T-helper 1 cell (primary cell): ENCODE results near the gene WDR86.
A peak's percentile ranks its signal among the peaks of the same experiment; 100 is the strongest.

ENCODE experiments used
- DNase-seq, 5 donors: peaks; one replicate each; pipeline ENCODE4 v3.0.0-alpha.2; 2012 to 2020

Gene WDR86

DNA sequence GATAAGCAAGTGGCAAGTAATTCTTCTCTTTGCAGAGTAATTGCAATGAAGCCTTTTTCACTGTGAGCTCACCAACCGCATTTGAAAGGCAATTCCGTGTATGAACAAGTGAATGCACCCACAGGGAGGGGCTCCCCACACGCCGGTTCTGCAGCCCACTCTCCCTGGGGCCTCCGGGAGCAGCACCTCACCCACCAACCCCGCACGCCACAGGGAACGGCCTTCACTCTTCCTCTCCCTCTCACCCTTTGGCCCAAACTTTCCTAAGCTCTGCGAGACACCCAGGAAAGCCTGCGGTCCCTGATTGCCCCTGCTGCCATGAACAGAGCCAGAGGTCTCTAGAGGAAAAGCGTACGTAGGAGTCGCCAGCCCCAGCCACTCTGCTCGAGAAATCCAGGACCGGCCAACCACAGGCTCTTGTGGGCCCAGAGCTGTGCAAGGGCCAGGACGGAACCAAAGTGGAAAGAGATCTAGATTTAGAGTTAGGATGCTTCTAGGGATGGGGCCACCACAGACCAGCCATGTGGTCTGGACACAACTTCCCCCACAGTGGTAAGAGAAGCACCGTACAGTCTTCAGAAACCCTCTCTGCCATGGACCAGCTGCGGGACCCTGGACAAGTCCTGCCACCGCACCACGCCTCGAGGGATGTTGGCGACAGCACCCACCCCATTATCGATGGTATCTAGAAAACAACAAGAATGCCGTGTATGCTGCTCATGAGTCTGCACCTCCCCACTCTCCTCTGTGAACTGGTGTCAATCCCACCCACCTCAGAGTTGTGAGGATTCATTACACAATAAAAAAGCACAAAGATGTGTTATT is 3.6 kb downstream of the WDR86 start:
- DNase-seq: no peak

DNA sequence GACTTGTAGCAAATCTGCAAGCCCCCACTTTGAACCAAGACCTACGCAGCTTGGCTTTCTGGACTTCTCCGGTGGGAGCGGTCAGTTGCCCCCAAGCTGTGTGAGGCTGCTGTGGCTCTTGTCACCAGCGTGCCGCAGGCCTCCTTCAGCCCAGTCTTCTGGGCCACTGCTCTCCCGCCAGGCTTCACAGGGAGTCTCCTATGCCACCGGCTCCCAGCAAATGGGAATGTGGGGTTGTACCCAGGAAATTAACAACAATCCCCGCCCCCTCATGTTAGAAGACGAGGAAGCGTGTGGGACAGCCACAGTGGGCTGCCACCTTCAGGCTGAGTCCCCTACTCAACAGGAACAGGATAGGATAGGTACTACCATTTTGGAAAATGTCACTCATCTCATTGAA is 4.2 kb downstream of the WDR86 start:
- no peak for DNase-seq

DNA sequence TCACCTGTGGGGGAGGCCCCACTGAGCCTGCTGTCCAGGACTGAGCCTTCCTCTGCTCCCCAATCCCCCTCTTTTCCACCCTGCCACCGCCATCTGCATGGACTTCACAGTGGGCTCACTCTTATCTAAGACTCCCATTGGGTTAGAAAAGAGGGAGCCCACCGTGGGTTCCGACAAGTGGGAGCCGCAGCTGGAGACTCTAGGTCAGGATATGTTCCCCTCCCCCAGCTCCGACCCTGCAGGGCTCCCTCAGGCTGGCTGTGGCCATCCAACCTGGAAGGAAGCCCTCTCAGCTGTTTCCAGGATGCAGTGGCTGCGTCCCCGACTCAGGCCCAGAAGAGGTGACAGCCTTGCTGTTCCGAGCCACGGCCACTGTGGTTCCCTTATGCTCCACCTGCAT is 4.8 kb downstream of the WDR86 start:
- DNase-seq: no peak

DNA sequence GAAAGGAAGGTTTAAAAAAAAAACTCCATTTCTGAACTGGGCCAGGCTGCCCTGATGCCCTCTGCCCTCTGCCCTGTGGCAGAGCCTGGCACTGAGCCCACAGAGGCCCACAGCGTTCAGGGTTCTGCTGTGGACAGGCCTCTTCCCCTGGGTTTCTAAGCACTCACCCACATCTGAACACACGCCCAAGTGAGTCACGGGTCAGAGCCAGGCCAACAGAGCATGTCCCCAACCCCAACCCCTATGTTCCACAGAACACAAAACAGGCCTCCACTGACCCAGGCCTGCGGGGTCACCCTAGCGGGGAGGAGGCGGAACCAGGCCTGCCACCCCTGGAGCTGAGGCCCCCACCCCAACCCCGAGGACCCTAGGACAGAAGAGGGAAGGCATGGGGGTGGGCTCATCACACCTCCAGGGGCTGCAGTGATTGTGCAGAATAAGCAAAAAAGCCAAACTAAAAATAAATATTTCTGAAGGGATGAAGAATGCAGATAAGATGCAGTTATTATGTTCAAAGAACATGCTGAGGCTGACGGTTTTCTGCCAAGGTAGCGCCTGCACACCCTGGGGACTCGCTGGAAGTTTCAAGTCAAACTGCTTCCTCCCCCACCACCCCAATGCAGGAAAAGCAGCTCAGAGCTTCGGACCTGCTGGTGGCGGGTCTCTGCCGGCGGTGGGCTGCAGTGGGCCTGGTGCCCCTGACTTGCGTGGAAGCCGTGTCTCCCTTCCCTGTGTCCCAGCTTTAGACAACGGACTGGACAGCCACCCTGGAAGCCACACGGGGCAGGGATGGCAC is 5.4 kb downstream of the WDR86 start:
- DNase-seq: no peak

GRCh38 chr7:151403764-151404163 is 6.1 kb downstream of the WDR86 start:
- DNase-seq: no peak

DNA sequence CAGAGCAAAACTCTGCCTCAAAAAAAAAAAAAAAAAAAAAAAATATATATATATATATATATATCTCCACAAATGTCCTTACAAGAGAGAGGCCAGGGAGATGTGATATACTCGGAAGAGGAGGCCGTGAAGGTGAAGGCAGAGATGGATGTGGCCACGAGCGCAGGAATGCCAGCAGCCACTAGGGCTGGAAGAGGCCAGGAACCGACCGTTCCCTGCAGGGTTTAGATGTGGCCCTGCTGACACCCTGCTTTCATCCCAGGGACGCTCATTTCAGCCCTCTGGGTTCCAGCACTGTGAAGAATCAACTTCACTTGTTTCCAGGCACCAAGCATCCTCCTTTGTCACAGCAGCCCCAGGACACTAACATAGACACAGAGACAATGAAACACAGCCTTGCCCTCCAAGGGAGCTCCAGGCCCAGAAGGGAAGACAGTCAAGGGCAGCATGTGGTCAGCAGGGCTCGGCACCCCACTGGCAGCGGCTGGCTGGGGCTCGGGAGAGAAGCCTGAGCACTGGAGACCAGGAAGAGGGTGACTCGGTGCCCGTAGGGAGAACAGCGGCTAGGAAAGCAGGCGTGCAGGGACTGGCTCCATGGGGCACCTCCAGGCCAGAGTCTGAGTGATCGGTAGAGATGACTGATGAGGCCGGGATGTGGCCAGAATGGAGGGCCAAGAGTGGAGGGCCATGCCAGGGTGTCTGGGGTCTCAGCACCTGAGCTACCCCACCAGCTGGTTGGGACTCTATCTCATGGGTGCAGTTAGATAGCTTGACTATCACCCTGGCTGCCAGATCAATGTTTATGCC is 7.6 kb downstream of the WDR86 start:
- no peak for DNase-seq

- DNase-seq: no peak
These were observed 9.1 kb downstream of the WDR86 start for GRCh38 chr7:151400626-151401315.

DNA sequence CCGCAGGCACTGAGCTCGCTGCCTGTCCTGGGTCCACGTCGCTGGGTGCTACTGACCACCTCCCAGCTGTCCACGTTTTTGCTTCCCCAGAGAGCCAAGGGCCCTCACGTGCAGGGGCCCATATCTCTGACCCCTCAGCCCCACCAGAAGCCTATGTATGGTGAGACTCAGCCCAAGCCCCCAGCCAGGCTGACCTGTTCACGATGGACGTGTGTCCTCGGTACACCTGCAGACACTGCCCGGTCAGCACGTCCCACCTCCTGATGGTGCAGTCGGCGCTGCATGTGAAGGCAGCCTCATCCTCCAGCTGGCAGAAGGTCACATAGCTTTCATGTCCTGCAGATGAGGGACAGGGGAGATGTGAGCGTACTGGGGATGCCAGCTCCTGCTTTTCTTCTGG is 9.9 kb downstream of the WDR86 start:
- DNase-seq: no peak

GRCh38 chr7:151399305-151399601 is 10.6 kb downstream of the WDR86 start:
- DNase-seq: no peak

DNA sequence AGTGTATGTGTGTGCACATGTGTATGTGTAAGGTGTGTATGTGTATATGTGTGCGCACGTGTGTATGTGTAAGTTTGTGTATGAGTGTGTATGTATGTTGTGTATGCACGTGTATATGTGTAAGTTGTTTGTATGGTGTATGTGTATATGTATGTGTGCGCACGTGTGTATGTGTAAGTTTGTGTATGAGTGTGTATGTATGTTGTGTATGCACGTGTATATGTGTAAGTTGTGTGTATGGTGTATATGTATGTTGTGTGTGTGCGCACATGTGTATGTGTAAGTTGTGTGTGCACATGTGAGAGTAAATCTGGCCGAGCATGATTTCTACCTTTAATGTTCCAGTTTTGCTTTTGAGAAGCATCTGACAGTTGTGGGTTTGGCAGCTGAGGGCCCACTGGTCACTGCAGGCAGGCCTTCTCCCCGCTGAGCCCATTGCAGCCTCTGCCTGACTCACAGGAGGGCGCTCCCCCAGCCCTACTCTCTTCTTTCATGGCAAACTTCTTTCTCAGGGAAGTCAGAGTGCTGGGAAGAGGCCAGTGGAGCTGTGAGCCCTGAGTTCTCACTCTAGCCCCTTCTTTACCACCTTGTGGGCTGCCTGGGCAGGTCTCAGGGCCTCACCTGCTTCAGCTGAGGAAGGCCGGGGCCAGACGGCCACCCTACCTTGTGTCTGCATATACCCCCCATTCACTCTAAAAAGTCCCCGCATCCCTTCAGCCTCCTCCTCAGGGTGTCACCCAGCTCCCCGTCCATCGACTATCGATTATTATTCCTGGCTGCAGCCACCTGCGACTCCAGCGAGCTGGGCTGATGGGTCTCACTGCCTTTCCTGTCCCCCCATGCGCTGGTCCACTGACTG is 11.2 kb downstream of the WDR86 start:
- DNase-seq: no peak

DNA sequence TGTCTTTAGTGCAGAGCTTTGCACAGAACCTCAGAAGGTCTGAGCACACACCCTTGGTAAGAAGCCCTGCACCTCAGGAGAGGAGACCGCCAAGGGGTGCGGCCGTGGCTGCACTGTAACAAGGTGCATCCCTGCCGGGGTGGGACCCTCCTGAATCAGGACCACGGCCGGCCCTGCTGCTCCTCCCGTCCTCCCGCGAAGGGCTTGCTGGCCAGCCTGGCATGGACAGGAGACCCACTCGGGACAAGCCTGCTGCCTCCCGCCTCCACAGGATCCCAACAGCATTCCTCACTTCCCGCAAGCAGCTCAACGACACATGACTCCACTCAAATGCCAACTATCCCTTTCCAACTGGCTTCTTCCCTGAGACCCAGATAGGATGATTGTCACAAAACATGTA is 12.8 kb downstream of the WDR86 start:
- DNase-seq: peak in 1 of 5 donors; percentile 8

GRCh38 chr7:151396328-151396970 is 13.4 kb downstream of the WDR86 start:
- no peak for DNase-seq

- DNase-seq: no peak
These were observed 14.8 kb downstream of the WDR86 start for GRCh38 chr7:151395036-151395367.

DNA sequence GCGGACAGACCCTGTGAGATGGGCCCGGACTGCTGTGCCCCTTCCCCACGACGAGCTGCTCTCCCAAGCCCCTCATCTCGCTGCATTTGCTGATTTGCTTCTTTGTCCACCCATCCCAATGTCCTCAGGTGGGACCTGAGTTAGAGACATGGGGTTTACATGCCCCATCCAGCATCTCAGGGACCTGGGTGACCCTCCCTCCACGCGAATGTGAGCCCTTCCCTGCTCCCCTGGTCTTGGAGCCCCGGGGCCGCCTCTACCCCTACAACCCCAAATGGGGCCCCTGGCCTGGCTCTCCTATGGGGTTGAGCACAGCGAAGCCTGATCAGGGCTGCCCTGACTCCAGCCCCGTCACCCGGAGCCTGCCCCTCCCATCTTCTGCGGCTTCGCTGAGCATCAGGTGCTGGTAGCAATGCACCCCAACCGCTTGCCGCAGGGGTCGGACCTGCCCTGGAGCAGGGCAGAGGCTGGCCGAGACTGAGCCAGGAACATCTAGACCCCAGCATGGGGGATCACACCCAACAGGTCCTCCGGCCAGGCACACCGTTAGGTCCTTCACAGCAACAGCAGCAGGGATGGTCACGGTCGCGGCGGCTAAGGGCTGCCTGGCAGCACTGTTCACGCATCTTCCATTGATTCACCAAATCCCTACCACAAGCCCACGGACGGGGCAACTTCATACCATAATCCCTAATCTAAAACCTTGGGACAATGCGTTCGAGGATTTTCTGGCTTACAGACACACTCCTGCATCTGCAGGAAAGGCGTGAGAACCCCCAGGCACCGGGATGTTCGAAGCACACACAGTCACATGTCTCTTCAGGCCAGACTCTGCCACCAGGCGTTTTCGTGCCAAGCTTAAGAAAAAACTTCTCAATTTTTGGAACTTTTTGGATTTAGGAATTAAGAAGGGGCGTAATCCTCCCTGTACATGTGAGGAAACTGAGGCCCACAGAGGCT is 15.5 kb downstream of the WDR86 start:
- DNase-seq: no peak

- no peak for DNase-seq
These were observed 16.5 kb downstream of the WDR86 start for GRCh38 chr7:151393031-151393977.

DNA sequence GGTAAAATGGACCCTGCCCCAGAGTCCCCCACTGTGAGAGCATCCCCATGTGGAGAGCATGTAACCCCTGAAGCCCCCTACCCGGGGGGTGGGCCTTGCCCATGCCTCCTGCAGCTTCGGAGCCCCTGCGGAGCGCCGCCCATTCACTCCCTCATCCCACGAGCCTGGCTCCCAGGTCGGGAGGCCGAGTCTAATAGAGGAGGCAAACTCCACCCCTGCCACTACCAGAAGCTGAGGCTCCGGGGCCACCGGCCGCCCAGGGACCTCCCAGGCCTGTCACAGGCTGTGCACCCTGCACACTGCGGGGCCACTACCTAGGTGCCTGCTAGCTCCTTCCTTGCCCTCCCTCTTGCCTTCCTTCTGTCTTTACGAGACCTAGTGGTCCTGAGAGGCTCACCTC is 17.4 kb downstream of the WDR86 start:
- DNase-seq: no peak

GRCh38 chr7:151392002-151392401 is 17.8 kb downstream of the WDR86 start:
- DNase-seq: no peak

DNA sequence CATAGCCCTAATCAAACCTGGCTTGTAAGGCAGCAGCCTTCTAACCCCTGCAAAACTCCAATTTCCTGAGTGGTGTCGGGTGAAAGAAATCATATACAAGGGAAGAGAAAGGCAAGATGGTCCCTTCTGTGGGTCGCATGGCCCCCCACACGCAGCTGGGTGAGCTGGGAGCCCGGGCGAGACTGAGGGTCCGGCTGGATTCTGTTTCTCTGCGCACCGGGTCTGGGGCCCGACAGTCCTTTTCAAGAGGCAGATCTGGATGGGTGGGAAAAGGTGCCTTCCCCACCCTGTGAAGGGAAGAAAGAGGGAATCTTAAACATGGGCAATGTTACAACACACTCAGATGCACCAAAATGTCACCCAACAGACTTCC is 18.5 kb downstream of the WDR86 start:
- DNase-seq: no peak
